ENCODE results near the gene LIN7C.
"Not testable (repeated sequence)": the region's sequence is repeated elsewhere in the genome, so short reads cannot be mapped to it uniquely, and the experiment has no call there.

The LIN7C gene

GRCh38 chr11:27518518-27518917 lies 11.9 kb upstream of the LIN7C start:
- Histone ChIP-seq H3K4me2 (ENCODE audit: low read depth, low read length) (no peak overlapping the region), H3K9me2 (replicated peaks; ENCODE audit: insufficient read depth, low read length) (no peaks in the 10 kb centered on the region), H2AFZ (ENCODE audit: low read length) (no peak overlapping the region), H3K27me3 (replicated peaks; ENCODE audit: insufficient read depth, low read length) (no peaks in the 10 kb centered on the region), H3F3A (ENCODE audit: insufficient read depth, low read length) (no peaks in the 10 kb centered on the region), H3K9ac (ENCODE audit: low read length) (no peak overlapping the region), H4K20me1 (ENCODE audit: insufficient read depth, low read length) (no peaks in the 10 kb centered on the region), H3K4me3 (ENCODE audit: low read length) (no peak overlapping the region), H3K9me3 (replicated peaks; ENCODE audit: insufficient read depth, low read length) (no peaks in the 10 kb centered on the region), H3K27ac (ENCODE audit: low read length) (no peak overlapping the region), H3K79me2 (ENCODE audit: low read length) (no peaks in the 10 kb centered on the region), H3K4me1 (ENCODE audit: low read length) (no peaks in the 10 kb centered on the region), H3K36me3 (replicated peaks; ENCODE audit: insufficient read depth, low read length) (no peaks in the 10 kb centered on the region)
- TF ChIP-seq CTCF (IDR thresholded peaks at IDR 0.05; ENCODE audit: low read length) (no peak), EZH2 (optimal IDR thresholded peaks at IDR 0.05; ENCODE audit: low read depth, low read length) (no peak), EZH2phosphoT487 (IDR thresholded peaks at IDR 0.05; ENCODE audit: low read length) (no peak)
- DNase-seq = no peak

- H3K9me3 ChIP-seq (replicated peaks; ENCODE audit: insufficient read depth, low read length); H3K36me3 ChIP-seq (replicated peaks; ENCODE audit: insufficient read depth, low read length); H4K20me1 ChIP-seq (ENCODE audit: insufficient read depth, low read length); H3F3A ChIP-seq (ENCODE audit: insufficient read depth, low read length); H3K9ac ChIP-seq (ENCODE audit: low read length); H2AFZ ChIP-seq (ENCODE audit: low read length); H3K4me2 ChIP-seq (ENCODE audit: low read depth, low read length); H3K79me2 ChIP-seq (ENCODE audit: low read length); H3K4me1 ChIP-seq (ENCODE audit: low read length); DNase-seq; H3K27ac ChIP-seq (ENCODE audit: low read length); H3K9me2 ChIP-seq (replicated peaks; ENCODE audit: insufficient read depth, low read length); H3K27me3 ChIP-seq (replicated peaks; ENCODE audit: insufficient read depth, low read length); H3K4me3 ChIP-seq (ENCODE audit: low read length): not testable (repeated sequence)
Measured at GRCh38 chr11:27517490-27517889, 10.9 kb upstream of the LIN7C start.

DNA sequence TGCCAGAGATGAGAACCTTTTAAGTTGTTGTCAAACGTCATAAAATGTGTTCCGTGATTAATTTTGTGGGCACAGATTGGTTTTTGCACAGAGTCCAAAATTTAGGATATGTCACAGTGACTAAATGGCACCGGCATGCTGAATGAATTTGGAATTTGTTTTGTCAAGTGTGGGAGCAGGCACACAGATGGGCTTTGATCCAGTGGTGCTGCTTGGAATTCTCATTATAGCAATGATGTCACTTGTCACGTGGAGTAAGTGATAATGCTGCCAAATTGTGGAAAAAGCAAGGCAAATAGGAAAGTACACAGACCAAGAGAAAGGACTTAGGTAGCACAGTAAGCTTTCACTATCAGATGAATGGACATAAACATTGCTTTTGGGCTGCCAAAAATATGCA lies 8.0 kb upstream of the LIN7C start:
- Histone ChIP-seq H3K4me2 (ENCODE audit: low read depth, low read length) (no peak overlapping the region), H3K9me2 (replicated peaks; ENCODE audit: insufficient read depth, low read length) (no peaks in the 10 kb centered on the region), H3K79me2 (ENCODE audit: low read length) (no peaks in the 10 kb centered on the region), H4K20me1 (ENCODE audit: insufficient read depth, low read length) (no peaks in the 10 kb centered on the region), H3K9me3 (replicated peaks; ENCODE audit: insufficient read depth, low read length) (no peaks in the 10 kb centered on the region), H3K36me3 (replicated peaks; ENCODE audit: insufficient read depth, low read length) (no peaks in the 10 kb centered on the region), H3K9ac (ENCODE audit: low read length) (no peak overlapping the region), H3K4me1 (ENCODE audit: low read length) (no peaks in the 10 kb centered on the region), H3F3A (ENCODE audit: insufficient read depth, low read length) (no peaks in the 10 kb centered on the region), H3K4me3 (ENCODE audit: low read length) (no peak overlapping the region), H3K27me3 (replicated peaks; ENCODE audit: insufficient read depth, low read length) (no peaks in the 10 kb centered on the region), H3K27ac (ENCODE audit: low read length) (no peak overlapping the region), H2AFZ (ENCODE audit: low read length) (no peak overlapping the region)
- TF ChIP-seq CTCF (IDR thresholded peaks at IDR 0.05; ENCODE audit: low read length) = no peak
- no peak for TF ChIP-seq EZH2phosphoT487 (IDR thresholded peaks at IDR 0.05; ENCODE audit: low read length)
- no peak for TF ChIP-seq EZH2 (optimal IDR thresholded peaks at IDR 0.05; ENCODE audit: low read depth, low read length)
- no peak for DNase-seq

GRCh38 chr11:27514076-27514475 lies 7.5 kb upstream of the LIN7C start:
- H3K27me3 ChIP-seq (replicated peaks; ENCODE audit: insufficient read depth, low read length) = no peaks in the 10 kb centered on the region
- H3K9me3 ChIP-seq (replicated peaks; ENCODE audit: insufficient read depth, low read length) = no peaks in the 10 kb centered on the region
- TF ChIP-seq EZH2 (optimal IDR thresholded peaks at IDR 0.05; ENCODE audit: low read depth, low read length) (no peak), CTCF (IDR thresholded peaks at IDR 0.05; ENCODE audit: low read length) (no peak), EZH2phosphoT487 (IDR thresholded peaks at IDR 0.05; ENCODE audit: low read length) (no peak)
- no peaks in the 10 kb centered on the region for H3F3A ChIP-seq (ENCODE audit: insufficient read depth, low read length)
- H4K20me1 ChIP-seq (ENCODE audit: insufficient read depth, low read length) = no peaks in the 10 kb centered on the region
- H3K4me1 ChIP-seq (ENCODE audit: low read length) = no peaks in the 10 kb centered on the region
- H3K36me3 ChIP-seq (replicated peaks; ENCODE audit: insufficient read depth, low read length) = no peaks in the 10 kb centered on the region
- no peaks in the 10 kb centered on the region for H3K79me2 ChIP-seq (ENCODE audit: low read length)
- DNase-seq = no peak
- no peak overlapping the region for H3K4me3 ChIP-seq (ENCODE audit: low read length)
- no peaks in the 10 kb centered on the region for H3K9me2 ChIP-seq (replicated peaks; ENCODE audit: insufficient read depth, low read length)
- no peak overlapping the region for H2AFZ ChIP-seq (ENCODE audit: low read length)
- H3K4me2 ChIP-seq (ENCODE audit: low read depth, low read length) = no peak overlapping the region
- no peak overlapping the region for H3K27ac ChIP-seq (ENCODE audit: low read length)
- H3K9ac ChIP-seq (ENCODE audit: low read length) = no peak overlapping the region
